Skeletal muscle cell (primary cell): ENCODE results near the gene FNIP1.
"Not testable (repeated sequence)": the region's sequence is repeated elsewhere in the genome, so short reads cannot be mapped to it uniquely, and the experiment has no call there.

Experiments used
- DNase-seq: peaks from one replicate; pipeline ENCODE4 v3.0.0-alpha.2; 2010; ENCODE audit warnings: low read depth
- H3K4me3 ChIP-seq: 2 replicates; pipeline ENCODE4 v1.5.1; 2011; ENCODE audit warnings: low read depth, mild to moderate bottlenecking, control low read depth, low read length, moderate library complexity

FNIP1 gene

GRCh38 chr5:131757830-131758519, 38.8 kb downstream of the FNIP1 start:
- DNase-seq = no peak
- H3K4me3 ChIP-seq = no peak overlapping the region

- H3K4me3 ChIP-seq = no peak overlapping the region
Observed at GRCh38 chr5:131756942-131757341, 39.9 kb downstream of the FNIP1 start.

GRCh38 chr5:131754363-131754762, 42.5 kb downstream of the FNIP1 start:
- no peak overlapping the region for H3K4me3 ChIP-seq
- DNase-seq = no peak

More at GRCh38 chr5:131756942-131757341, 39.9 kb downstream of the FNIP1 start:
- no peak for DNase-seq

GRCh38 chr5:131751506-131751905, 45.3 kb downstream of the FNIP1 start:
- H3K4me3 ChIP-seq = no peak overlapping the region
- no peak for DNase-seq

- no peak for DNase-seq
- no peak overlapping the region for H3K4me3 ChIP-seq
Observed at GRCh38 chr5:131749723-131750470, 46.9 kb downstream of the FNIP1 start.

- no peak overlapping the region for H3K4me3 ChIP-seq
- DNase-seq = no peak
Observed at GRCh38 chr5:131749138-131749537, 47.7 kb downstream of the FNIP1 start.

- no peak for DNase-seq
- no peak overlapping the region for H3K4me3 ChIP-seq
Observed at GRCh38 chr5:131747180-131748105, 49.4 kb downstream of the FNIP1 start.

GRCh38 chr5:131746423-131746822, 50.4 kb downstream of the FNIP1 start:
- no peak overlapping the region for H3K4me3 ChIP-seq
- no peak for DNase-seq

GRCh38 chr5:131745703-131746102, 51.1 kb downstream of the FNIP1 start:
- H3K4me3 ChIP-seq = no peak overlapping the region
- DNase-seq = no peak

GRCh38 chr5:131745155-131745554, 51.7 kb downstream of the FNIP1 start:
- no peak overlapping the region for H3K4me3 ChIP-seq
- no peak for DNase-seq

- H3K4me3 ChIP-seq = no peak overlapping the region
- DNase-seq = no peak
Observed at GRCh38 chr5:131740477-131740876, 56.3 kb downstream of the FNIP1 start.

- no peak for DNase-seq
- no peak overlapping the region for H3K4me3 ChIP-seq
Observed at GRCh38 chr5:131735393-131735792, 61.4 kb downstream of the FNIP1 start.

- not testable (repeated sequence) for DNase-seq
Observed at GRCh38 chr5:131734939-131735338, 61.9 kb downstream of the FNIP1 start.

GRCh38 chr5:131729292-131729691, 67.5 kb downstream of the FNIP1 start:
- H3K4me3 ChIP-seq, DNase-seq: not testable (repeated sequence)

More at GRCh38 chr5:131734939-131735338, 61.9 kb downstream of the FNIP1 start:
- not testable (repeated sequence) for H3K4me3 ChIP-seq

- DNase-seq, H3K4me3 ChIP-seq: not testable (repeated sequence)
Observed at GRCh38 chr5:131724089-131724488, 72.7 kb downstream of the FNIP1 start.

GRCh38 chr5:131720714-131721113, 76.1 kb downstream of the FNIP1 start:
- H3K4me3 ChIP-seq = no peak overlapping the region
- DNase-seq = no peak

GRCh38 chr5:131719564-131719963, 77.3 kb downstream of the FNIP1 start:
- DNase-seq = no peak
- H3K4me3 ChIP-seq = no peak overlapping the region

- DNase-seq = no peak
- no peak overlapping the region for H3K4me3 ChIP-seq
Observed at GRCh38 chr5:131718487-131719014, 78.3 kb downstream of the FNIP1 start.

- not testable (repeated sequence) for DNase-seq, H3K4me3 ChIP-seq
Observed at GRCh38 chr5:131717164-131717563, 79.7 kb downstream of the FNIP1 start.

GRCh38 chr5:131716650-131717049, 80.2 kb downstream of the FNIP1 start:
- no peak overlapping the region for H3K4me3 ChIP-seq
- DNase-seq = no peak
